Measurements from ENCODE around the gene CACFD1. TPM values are rescaled to one million over a fixed set of nuclear protein-coding genes. Genes with fewer than 3 reads are reported as not detected.

The CACFD1 gene
- 19.0 TPM for total RNA-seq

DNA sequence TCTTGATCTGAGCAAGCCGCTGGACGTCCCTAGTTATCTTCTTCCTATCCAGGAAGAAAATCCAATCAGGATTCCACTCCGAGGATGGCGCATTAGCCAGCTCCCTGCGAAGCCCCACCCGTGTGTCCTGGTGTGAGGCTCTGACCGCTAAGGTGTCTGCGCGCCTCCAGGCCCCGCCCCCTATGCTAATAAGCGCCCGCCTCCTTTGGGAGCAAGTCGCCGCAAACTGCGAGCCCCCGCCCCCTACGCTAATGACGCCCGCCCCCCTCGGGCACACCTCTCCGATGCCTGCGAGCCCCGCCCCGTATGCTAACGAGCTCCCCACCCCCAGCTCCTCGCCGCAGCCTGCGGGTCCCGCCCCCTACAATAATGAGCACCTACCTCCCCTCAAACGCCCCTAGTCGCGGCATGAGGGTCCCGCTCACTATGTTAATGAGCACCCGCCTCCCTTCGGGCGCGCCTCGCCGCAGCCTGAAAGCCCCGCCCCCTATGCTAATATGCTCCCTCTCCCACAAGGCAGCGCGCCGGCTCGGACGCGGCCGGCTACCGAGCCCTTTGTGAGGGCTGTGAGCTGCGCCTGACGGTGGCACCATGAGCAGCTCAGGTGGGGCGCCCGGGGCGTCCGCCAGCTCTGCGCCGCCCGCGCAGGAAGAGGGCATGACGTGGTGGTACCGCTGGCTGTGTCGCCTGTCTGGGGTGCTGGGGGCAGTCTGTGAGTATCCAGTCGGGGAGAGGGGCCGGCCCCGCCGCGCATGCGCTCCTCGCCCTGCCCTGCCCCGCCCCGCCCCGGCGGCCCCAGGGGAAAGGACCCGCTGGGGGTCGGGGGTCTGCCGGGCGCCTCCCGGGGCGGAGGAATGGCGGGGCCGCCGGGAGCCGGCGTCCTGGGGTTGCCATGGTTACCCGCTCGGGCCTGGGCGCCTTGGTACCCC is at the start of gene CACFD1:
Gene CACFD1, plus strand, starts transcription at position 503 of the 929 bp plus-strand sequence. Its CDS starts 89 bp downstream, at position 592.
- peak; percentile 96 for DNase-seq

GRCh38 chr9:133415170-133415569 is 44.6 kb upstream of the CACFD1 start:
- DNase-seq, result no peak

DNA sequence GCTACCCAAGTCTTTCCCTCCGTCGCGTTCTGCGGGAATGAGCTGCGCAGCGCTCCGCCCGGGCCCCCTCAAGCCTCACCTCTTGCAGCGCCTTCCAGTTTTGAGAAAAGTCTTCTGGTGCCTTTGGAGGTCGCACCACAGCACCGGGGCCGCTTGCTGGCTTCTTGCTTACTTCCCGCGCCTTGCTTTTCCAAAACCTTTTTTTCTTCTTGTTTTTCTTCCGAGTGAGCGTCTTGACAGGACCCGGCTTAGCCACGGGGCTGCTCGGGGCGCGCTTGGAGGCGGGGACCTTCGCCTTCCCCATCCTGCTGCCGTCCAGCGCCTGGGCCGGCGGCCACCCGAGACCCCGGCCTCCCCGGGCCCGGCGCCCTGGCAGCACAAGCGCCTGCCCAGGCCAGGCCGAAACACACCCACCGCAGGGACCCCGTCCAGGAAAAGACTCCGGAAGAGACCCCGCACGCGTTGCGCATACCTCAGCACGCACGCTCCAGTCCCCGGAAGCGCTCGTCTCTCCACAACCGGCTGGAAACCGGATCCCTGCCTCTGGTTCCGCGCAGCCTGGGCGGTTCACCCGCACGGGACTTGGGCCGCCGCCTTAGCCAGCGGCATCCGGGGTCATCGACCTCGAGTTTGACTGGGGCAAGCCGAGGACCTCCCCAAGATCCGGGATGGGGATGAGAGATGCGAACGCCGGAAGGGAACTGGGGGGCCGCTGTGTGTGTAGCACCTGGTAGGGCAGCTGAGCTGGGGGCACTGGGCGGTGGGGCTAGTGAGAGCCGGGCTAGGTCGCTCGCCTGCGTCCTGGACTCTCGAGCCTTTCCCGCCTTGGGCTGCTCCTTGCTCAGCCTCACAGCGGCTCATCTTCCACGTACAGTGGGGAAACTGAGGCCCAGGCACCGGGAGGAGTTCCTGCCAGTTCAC is 42.0 kb upstream of the CACFD1 start, which contains the start of gene REXO4:
Gene REXO4, minus strand, starts transcription at position 470 of the 921 bp plus-strand sequence. Its CDS starts 166 bp downstream, at position 304.
- peak; percentile 77 for DNase-seq

DNA sequence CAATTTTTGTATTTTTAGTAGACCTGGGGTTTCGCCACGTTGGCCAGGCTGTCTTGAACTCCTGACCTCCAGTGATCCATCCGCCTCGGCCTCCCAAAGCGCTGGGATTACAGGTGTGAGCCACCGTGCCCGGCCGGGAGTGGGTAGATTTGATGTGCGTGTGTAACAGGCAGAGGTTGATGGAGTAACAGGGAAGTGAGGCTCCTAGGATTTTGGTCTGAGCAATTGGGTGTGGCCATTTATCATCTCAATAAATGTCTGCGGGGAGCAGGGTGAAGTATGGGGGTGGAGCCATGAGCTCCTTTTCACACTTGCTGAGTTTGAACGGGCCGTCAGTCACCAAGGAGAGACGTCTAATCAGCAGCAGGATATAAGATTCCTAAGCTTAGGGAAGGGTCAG is 40.8 kb upstream of the CACFD1 start:
- DNase-seq, result no peak

DNA sequence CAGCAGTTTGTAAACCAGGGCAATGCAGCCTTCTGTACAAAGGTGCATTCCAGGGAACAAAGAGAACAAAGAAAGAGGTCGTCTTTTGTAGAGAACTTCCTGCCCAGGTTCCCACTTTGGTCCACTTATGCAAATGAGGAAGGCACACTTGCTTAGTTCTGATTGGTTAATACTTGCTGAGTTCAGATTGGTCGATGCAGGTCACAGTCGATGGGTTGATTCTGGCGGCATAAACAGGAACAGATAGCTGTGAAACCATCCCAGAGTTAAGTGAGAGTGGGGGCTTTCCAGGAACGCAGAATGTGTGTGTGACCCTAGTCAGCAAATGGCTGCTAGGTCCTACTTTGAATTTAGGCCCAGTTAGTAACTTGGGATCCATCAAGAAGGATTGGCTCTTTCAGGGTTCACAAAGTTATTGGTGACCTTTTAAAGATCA is 39.4 kb upstream of the CACFD1 start:
- DNase-seq, result no peak

DNA sequence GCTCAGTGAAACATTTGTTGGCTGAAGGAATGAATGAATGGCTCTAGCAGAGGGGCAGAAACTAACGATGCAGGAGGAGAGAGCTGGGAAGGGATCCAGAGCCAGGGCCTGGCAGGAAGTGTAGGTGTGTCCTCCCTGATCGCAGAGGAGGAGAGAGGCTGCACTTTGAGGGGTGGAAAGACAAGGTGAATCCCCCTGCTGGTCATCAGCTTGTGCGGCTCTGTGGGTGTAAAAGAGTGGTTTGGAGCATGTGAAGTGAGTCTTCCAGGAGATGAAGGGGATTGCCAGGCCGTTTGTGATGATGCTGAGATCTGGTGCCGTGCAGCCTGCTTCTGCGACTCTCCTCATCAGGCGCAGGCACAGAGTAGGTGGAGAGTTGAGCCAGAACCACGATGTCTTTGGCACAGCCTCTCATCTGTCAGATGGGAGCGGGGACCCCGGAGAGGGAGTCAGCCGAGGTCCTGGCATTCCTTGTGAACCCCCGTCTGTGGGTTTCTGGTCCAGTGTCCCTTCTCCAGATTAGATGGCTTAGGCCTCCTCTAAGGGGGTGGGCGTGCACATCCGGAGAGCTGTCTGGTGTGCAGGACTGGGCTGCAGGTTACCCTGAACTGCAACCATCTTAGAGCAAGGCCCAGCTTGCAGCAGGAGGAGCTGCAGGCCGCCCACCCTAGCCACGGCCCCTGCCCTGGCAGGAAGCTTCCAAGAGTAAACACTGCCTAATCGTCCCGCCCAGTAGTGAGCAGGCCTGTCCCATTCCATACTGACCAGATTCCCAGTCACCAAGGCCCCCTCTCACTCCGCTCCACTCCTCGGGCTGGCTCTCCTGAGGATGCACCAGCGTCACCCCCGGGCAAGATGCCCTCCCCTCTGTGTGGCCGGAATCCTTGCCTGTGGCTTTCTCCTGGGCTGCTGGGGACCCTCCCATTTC is 37.9 kb upstream of the CACFD1 start, which contains the start of gene ADAMTS13:
Gene ADAMTS13, plus strand, starts transcription at position 753 of the 928 bp plus-strand sequence. Its CDS starts 77 bp downstream, at position 830.
- no peak for DNase-seq

DNA sequence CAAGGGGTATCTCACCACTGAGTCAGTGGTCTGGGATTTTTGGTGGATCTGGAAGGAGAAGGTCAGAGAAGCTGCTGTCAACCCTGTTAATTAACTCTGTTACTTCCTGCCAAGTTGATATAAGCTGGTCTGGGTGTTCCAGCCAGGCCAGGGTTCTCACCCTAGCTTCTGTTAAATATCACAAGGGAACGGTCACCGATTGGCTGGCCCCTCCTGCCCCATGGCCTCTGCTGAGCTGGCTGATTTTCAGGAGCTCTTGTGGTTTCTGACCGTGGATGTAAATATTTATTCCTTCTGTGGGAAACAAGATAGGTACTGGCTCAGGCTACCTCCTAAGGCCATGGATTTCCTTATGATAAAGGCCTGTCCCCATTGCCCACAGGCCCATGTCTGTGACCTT is 36.6 kb upstream of the CACFD1 start:
- no peak for DNase-seq

GRCh38 chr9:133424187-133424586 is 35.6 kb upstream of the CACFD1 start:
- no peak for DNase-seq

DNA sequence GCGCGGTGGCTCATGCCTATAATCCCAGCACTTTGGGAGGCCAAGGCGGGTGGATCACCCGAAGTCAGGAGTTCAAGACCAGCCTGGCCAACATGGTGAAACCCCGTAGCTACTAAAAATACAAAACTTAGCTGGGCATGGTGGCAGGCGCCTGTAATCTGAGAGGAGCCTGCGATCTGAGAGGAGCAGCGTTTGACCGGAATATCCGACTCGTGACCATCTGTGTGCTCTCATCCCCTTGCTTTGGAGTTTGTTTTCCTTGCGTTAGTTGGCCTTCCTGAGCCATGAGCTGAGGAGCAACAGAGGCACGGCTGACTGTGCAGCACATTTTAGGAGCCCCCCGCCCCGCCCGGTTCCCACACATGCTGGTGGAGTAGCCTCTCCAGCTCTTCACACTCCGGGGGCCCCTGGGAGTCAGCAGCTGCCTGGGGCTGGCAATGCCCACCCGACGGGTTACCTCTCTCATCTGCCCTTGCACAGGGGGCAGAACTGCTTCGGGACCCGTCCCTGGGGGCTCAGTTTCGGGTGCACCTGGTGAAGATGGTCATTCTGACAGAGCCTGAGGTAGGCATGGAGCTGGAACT is 34.6 kb upstream of the CACFD1 start:
- no peak for DNase-seq

GRCh38 chr9:133426011-133426410 is 33.8 kb upstream of the CACFD1 start:
- no peak for DNase-seq

DNA sequence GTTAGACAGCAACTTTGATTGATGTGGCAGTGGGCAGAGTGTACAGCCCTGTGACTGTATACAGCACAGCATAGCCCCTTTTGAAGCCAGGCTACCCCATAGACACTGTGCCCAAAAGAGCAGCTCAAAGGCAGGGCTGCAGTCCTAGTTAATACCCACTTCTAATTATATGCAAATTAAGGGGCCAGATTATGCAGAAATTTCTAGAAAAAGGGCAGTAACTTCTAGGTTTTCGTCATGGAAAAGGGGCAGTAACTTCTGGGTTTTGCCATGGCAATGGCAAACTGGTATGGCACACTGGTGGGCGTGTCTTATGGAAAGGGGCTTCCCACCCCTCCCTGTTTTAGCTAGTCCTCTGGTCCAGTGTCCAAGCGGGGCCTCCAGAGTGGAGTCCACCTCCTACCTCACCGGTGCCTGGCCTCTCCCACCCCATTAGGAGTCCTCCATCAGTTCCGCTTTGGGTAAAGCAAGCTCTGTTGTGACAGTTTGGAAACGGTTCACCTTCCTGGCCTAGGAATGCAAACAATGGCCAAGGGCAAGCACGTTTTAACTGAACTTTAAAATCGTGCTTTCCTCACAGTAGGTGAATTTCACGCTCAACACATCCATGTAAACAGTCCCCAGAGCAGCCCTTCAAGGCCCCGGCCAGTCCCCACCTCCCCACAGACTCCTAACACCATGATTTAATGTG is 32.0 kb upstream of the CACFD1 start:
- DNase-seq, result no peak

- no peak for DNase-seq
Observed at GRCh38 chr9:133428617-133429101, 31.1 kb upstream of the CACFD1 start.

DNA sequence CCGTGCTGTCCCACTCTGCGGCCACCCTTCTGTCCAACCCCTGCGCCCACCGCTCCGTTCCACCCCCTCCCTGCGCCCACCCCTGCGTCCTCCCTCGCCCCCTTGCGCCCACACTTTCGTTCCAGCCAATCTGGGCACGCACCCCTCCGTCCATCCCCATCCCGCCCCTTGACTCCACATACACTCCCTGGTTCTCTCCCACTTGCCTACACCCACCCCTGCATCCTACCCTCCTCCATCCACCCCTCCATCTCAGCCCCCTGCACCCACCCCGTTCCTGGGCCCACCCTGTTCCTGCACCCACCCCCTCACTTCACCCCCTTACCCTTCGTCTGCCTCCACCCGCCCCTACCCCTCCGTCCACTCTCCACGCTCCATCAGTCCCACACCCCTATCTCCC is 30.6 kb upstream of the CACFD1 start:
- no peak for DNase-seq

- no peak for DNase-seq
Observed at GRCh38 chr9:133429641-133430161, 30.1 kb upstream of the CACFD1 start.

- no peak for DNase-seq
Observed at GRCh38 chr9:133430244-133430643, 29.5 kb upstream of the CACFD1 start.

DNA sequence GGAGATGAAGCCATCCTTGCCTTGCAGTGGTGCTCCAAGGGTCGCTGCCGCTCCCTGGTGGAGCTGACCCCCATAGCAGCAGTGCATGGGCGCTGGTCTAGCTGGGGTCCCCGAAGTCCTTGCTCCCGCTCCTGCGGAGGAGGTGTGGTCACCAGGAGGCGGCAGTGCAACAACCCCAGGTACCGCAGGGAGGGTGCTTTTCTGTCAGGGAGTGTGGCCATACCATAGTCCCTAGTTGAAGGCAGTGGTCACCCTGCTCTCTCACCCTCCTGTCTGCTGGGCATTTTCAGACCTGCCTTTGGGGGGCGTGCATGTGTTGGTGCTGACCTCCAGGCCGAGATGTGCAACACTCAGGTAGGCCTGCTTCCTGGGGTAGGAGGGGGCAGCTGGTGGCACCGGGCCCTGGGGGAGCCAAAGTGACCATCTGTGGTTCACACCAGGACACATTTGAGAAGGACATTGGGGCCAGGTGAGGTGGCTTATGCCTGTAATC is 26.4 kb upstream of the CACFD1 start:
- DNase-seq, result no peak

DNA sequence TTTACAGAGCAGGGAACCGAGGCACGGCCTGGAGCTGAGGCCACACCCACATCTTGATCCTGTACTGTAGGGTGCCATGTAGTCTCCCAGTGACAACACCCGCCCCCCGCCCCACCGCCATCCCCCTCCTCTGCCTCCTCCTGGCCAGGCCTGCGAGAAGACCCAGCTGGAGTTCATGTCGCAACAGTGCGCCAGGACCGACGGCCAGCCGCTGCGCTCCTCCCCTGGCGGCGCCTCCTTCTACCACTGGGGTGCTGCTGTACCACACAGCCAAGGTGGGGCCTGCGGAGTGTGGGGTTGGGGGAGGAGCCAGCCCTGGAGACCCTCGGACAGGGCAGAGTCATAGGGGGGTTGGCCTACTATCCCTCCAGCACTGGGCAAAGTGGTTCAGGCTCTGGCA is 23.1 kb upstream of the CACFD1 start:
- no peak for DNase-seq

DNA sequence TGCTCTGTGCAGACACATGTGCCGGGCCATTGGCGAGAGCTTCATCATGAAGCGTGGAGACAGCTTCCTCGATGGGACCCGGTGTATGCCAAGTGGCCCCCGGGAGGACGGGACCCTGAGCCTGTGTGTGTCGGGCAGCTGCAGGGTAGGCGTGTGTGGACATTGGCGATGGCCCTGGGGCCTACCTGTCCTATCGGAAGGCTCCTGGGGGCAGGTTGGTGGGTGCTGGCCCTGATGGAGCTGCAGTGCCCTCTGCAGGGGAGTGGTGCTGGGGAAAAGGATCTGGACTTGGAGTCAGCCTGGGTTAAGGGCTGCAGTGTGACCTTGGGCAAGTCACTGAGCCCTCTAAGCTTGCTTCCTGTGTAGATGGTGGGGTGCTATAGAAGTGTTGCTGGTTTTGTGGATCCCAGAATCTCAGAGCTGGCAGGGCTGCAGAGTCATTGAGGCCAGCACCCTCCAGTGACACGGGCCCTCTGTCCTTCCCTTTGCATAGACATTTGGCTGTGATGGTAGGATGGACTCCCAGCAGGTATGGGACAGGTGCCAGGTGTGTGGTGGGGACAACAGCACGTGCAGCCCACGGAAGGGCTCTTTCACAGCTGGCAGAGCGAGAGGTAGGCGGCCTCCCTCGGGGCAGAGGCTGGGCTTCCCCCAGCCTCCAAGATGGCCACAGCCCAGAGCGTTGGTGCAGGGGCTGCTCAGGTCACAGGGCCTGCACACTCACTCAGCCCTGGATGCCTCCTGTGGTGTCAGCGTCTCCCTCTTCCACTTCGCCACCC is 21.8 kb upstream of the CACFD1 start:
- DNase-seq, result no peak

GRCh38 chr9:133439337-133439736 is 20.4 kb upstream of the CACFD1 start:
- DNase-seq, result no peak
